ENCODE results near the gene LRP4.

LRP4 gene

GRCh38 chr11:46898396-46899095 lies 19.8 kb downstream of the LRP4 start:
- DNase-seq (ENCODE audit: low spot score in 2 of 2) (no peak), ATAC-seq (replicated peaks; ENCODE audit: extremely low read depth, poor library complexity, severe bottlenecking) (no peak)
- Mint-ChIP-seq H3K27ac (ENCODE audit: low read depth) (no peak overlapping the region), H3K4me1 (no peaks in the 10 kb centered on the region), H3K27me3 (peaks cover under 1% of the 10 kb centered on the region), H3K9me3 (no peaks in the 10 kb centered on the region), H3K4me3 (no peak overlapping the region), H3K36me3 (ENCODE audit: insufficient read depth) (peaks cover 2% of the 10 kb centered on the region)

DNA sequence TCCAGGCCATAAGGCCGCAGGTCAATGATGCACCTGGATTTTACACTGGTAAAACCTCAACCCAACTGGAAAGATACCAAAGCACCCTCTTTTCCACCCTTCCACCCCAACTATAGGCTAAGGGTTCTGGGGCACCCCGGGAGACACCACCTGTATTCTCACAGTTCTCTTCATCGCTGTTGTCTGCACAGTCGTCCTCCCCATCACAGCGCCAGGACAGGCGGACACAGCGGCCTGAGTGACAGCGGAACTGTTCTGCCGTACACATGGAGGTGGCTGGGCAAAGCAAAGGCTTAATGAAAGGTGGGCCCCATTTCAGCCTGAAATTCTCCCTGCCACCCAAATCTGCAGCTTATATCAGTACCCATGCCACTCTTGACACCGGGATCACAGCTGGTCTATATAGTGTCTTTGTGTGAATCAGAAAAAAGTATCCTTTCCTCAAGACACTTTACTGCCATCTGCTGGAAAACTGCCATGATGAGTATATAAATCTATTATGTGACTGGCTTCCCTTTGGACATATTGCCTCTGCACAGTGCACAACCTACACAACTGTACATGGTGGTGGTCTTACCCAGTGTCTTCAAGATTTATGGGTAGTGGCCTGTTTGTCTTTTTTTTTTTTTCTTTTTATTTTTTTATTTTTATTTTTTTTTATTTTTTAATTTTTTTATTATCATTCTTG lies 21.5 kb downstream of the LRP4 start:
- Mint-ChIP-seq H3K36me3 (ENCODE audit: insufficient read depth) (peaks cover 2% of the 10 kb centered on the region), H3K27ac (ENCODE audit: low read depth) (no peak overlapping the region), H3K4me1 (no peaks in the 10 kb centered on the region), H3K4me3 (no peak overlapping the region), H3K9me3 (no peaks in the 10 kb centered on the region), H3K27me3 (no peaks in the 10 kb centered on the region)
- no peak for DNase-seq (ENCODE audit: low spot score in 2 of 2)
- ATAC-seq (replicated peaks; ENCODE audit: extremely low read depth, poor library complexity, severe bottlenecking): peak; percentile 14

GRCh38 chr11:46895821-46896220 lies 22.5 kb downstream of the LRP4 start:
- Mint-ChIP-seq H3K27me3 (no peaks in the 10 kb centered on the region), H3K9me3 (no peaks in the 10 kb centered on the region), H3K4me1 (no peaks in the 10 kb centered on the region), H3K4me3 (no peak overlapping the region), H3K36me3 (ENCODE audit: insufficient read depth) (no peaks in the 10 kb centered on the region), H3K27ac (ENCODE audit: low read depth) (no peak overlapping the region)
- DNase-seq (ENCODE audit: low spot score in 2 of 2) (no peak), ATAC-seq (replicated peaks; ENCODE audit: extremely low read depth, poor library complexity, severe bottlenecking) (no peak)

DNA sequence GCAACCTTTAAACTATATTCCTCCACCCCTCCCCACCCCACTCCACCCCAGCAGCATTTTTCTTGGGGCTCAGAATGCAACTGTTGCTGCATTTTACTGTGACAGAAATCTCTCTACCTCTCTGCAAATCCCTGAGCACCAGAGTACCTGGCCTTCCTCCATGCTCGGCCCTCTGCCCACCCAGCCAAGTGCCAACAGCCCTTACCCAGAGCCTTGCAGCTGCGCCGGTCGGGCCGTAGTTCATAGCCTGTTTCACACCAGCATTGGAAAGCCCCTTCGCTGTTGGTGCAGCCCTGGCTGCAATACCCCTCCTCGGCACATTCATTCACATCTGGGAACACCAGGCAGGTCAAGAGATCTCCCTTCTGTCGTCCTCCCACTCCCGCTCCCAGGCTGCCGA lies 23.4 kb downstream of the LRP4 start:
- Mint-ChIP-seq H3K27ac (ENCODE audit: low read depth) (no peak overlapping the region), H3K27me3 (no peaks in the 10 kb centered on the region), H3K9me3 (no peaks in the 10 kb centered on the region), H3K36me3 (ENCODE audit: insufficient read depth) (no peaks in the 10 kb centered on the region), H3K4me1 (no peaks in the 10 kb centered on the region), H3K4me3 (no peak overlapping the region)
- DNase-seq (ENCODE audit: low spot score in 2 of 2) (no peak), ATAC-seq (replicated peaks; ENCODE audit: extremely low read depth, poor library complexity, severe bottlenecking) (no peak)

DNA sequence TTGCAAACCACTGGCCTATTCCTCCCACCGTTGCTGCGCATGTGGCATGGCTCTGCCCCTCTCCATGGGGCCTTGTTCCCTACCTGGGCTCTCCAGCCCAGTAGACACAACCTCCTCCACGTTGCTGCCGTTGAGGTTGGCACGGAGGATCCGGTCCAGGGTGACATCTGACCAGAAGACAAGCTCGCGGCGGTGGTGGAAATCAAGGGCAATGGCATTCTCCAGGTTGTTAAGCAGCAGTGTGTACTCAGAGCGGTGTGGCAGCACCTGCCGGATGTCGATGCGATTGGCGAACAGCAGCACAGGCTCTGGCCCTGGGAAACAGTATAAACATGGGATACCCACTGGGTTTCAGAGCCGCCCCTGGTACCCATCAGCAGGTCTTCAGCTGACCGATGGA lies 23.8 kb downstream of the LRP4 start:
- ATAC-seq (replicated peaks; ENCODE audit: extremely low read depth, poor library complexity, severe bottlenecking) (no peak), DNase-seq (ENCODE audit: low spot score in 2 of 2) (no peak)
- no peaks in the 10 kb centered on the region for H3K4me1 Mint-ChIP-seq
- H3K27me3 Mint-ChIP-seq: peaks cover 2% of the 10 kb centered on the region
- no peaks in the 10 kb centered on the region for H3K9me3 Mint-ChIP-seq
- H3K27ac Mint-ChIP-seq (ENCODE audit: low read depth): no peak overlapping the region
- H3K36me3 Mint-ChIP-seq (ENCODE audit: insufficient read depth): no peaks in the 10 kb centered on the region
- H3K4me3 Mint-ChIP-seq: no peak overlapping the region

DNA sequence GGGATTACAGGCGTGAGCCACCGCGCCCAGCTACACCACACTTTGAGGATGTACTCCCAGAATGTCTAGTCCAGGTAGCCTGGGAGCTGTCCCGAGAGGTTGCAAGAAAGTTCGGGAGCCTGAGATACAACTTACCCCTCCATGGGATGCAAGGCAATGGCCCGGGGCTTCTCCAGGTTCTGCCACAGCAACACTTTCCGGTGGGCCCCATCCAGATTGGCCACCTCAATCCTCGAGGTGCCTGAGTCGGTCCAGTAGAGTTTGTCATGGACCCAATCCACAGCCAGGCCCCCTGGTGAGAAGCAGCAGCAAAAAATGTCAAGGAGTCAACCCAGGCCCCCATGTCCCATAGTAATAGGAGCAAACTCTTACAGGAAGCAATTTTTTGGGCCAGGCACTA lies 25.5 kb downstream of the LRP4 start:
- Mint-ChIP-seq H3K27ac (ENCODE audit: low read depth) (no peak overlapping the region), H3K4me1 (no peaks in the 10 kb centered on the region), H3K36me3 (ENCODE audit: insufficient read depth) (no peaks in the 10 kb centered on the region), H3K27me3 (peaks cover 8% of the 10 kb centered on the region), H3K9me3 (no peaks in the 10 kb centered on the region), H3K4me3 (no peak overlapping the region)
- DNase-seq (ENCODE audit: low spot score in 2 of 2): no peak
- no peak for ATAC-seq (replicated peaks; ENCODE audit: extremely low read depth, poor library complexity, severe bottlenecking)

DNA sequence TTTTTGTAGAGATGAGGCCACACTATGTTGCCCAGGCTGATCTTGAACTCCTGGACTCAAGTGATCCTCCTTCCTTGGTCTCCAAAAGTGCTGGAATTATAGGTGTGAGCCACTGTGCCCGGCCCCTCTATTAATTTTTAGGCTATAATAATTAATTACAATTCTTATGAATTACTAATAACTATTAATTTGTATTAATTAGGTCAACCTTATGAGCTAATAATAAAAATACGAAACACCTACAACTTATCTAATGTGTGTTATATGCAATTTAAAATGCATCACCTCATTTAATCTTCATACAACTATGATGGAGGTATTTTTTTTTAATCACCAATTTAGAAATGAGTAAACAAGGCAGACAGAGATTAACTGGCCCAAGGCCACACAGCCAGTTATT lies 26.2 kb downstream of the LRP4 start:
- Mint-ChIP-seq H3K9me3 (no peaks in the 10 kb centered on the region), H3K27ac (ENCODE audit: low read depth) (no peak overlapping the region), H3K36me3 (ENCODE audit: insufficient read depth) (no peaks in the 10 kb centered on the region), H3K27me3 (peaks cover 8% of the 10 kb centered on the region), H3K4me3 (no peak overlapping the region), H3K4me1 (no peaks in the 10 kb centered on the region)
- ATAC-seq (replicated peaks; ENCODE audit: extremely low read depth, poor library complexity, severe bottlenecking) (no peak), DNase-seq (ENCODE audit: low spot score in 2 of 2) (no peak)

- no peaks in the 10 kb centered on the region for H3K4me1 Mint-ChIP-seq
- H3K27me3 Mint-ChIP-seq: peaks cover 8% of the 10 kb centered on the region
- DNase-seq (ENCODE audit: low spot score in 2 of 2) (no peak), ATAC-seq (replicated peaks; ENCODE audit: extremely low read depth, poor library complexity, severe bottlenecking) (no peak)
- no peak overlapping the region for H3K27ac Mint-ChIP-seq (ENCODE audit: low read depth)
- no peaks in the 10 kb centered on the region for H3K9me3 Mint-ChIP-seq
- no peaks in the 10 kb centered on the region for H3K36me3 Mint-ChIP-seq (ENCODE audit: insufficient read depth)
- no peak overlapping the region for H3K4me3 Mint-ChIP-seq
Observed at GRCh38 chr11:46890665-46891064, 27.7 kb downstream of the LRP4 start.

GRCh38 chr11:46889689-46890475 lies 28.5 kb downstream of the LRP4 start:
- ATAC-seq (replicated peaks; ENCODE audit: extremely low read depth, poor library complexity, severe bottlenecking): peak; percentile 73
- Mint-ChIP-seq H3K36me3 (ENCODE audit: insufficient read depth) (no peaks in the 10 kb centered on the region), H3K4me1 (no peaks in the 10 kb centered on the region), H3K4me3 (no peak overlapping the region), H3K9me3 (no peaks in the 10 kb centered on the region), H3K27me3 (peaks cover 8% of the 10 kb centered on the region), H3K27ac (ENCODE audit: low read depth) (no peak overlapping the region)
- peak; percentile 58 to 66 for DNase-seq (ENCODE audit: low spot score in 2 of 2)

DNA sequence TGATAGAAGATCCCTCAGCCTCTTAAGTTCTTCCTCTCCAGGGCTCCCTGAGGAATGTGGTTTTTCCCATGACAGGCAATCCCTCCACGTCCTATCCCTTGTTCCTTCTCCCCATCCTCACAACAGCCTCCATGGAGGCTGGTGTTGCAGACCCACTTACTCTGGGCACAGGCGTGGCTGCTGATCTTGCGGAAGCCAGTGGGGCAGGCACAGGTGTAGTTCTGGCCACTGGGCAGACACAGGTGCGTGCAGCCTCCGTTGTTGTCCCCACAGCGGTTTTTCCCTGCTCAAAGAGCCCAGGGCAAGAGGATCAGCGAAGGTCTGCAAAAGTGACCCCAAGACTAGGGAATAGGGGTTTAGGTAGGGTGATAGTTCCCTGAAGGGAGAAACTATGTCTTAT lies 29.1 kb downstream of the LRP4 start:
- H3K9me3 Mint-ChIP-seq: no peaks in the 10 kb centered on the region

DNA sequence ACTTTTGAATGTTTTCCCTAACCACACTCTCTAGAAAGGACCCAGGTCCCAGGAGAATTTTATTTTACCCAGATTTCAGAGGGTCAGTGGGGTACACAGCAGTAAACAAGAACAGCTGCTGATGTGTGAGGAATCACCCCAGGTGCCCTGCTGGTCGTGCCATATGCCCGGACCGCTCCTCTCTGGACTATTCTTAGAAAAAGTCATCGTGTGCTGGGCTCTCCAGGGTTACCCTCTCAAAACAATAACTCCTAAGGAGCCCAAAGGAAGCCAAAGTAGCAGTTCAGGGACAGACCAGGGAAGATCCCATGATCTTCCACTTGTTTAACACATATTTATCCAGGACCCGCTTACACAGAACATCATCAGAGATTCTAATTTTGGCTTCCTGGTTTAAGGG lies 29.7 kb downstream of the LRP4 start:
- H3K4me3 Mint-ChIP-seq: no peak overlapping the region
- no peak overlapping the region for H3K27ac Mint-ChIP-seq (ENCODE audit: low read depth)
- ATAC-seq (replicated peaks; ENCODE audit: extremely low read depth, poor library complexity, severe bottlenecking) (no peak), DNase-seq (ENCODE audit: low spot score in 2 of 2) (no peak)
- peaks cover 13% of the 10 kb centered on the region for H3K27me3 Mint-ChIP-seq
- no peaks in the 10 kb centered on the region for H3K9me3 Mint-ChIP-seq
- H3K4me1 Mint-ChIP-seq: no peaks in the 10 kb centered on the region
- no peaks in the 10 kb centered on the region for H3K36me3 Mint-ChIP-seq (ENCODE audit: insufficient read depth)

More for the DNA sequence above, 29.1 kb downstream of the LRP4 start:
- no peaks in the 10 kb centered on the region for H3K4me1 Mint-ChIP-seq
- peaks cover 8% of the 10 kb centered on the region for H3K27me3 Mint-ChIP-seq
- no peaks in the 10 kb centered on the region for H3K36me3 Mint-ChIP-seq (ENCODE audit: insufficient read depth)
- ATAC-seq (replicated peaks; ENCODE audit: extremely low read depth, poor library complexity, severe bottlenecking) (no peak), DNase-seq (ENCODE audit: low spot score in 2 of 2) (no peak)
- no peak overlapping the region for H3K27ac Mint-ChIP-seq (ENCODE audit: low read depth)
- H3K4me3 Mint-ChIP-seq: no peak overlapping the region

- ATAC-seq (replicated peaks; ENCODE audit: extremely low read depth, poor library complexity, severe bottlenecking): no peak
- H3K27me3 Mint-ChIP-seq: peaks cover 32% of the 10 kb centered on the region
- DNase-seq (ENCODE audit: low spot score in 2 of 2): no peak
- no peaks in the 10 kb centered on the region for H3K36me3 Mint-ChIP-seq (ENCODE audit: insufficient read depth)
- H3K4me3 Mint-ChIP-seq: no peak overlapping the region
- no peaks in the 10 kb centered on the region for H3K9me3 Mint-ChIP-seq
- H3K4me1 Mint-ChIP-seq: no peaks in the 10 kb centered on the region
- H3K27ac Mint-ChIP-seq (ENCODE audit: low read depth): no peak overlapping the region
Observed at GRCh38 chr11:46886211-46886610, 32.1 kb downstream of the LRP4 start.

Measured in central memory CD8-positive, alpha-beta T cell (primary cell).